Upper lobe of left lung (tissue), 6 donors: ENCODE measurements around the gene PALM. TPM values are rescaled to one million over a fixed set of nuclear protein-coding genes. Genes with fewer than 3 reads are reported as not detected.

Experiments used
- ATAC-seq, 2 donors: fragments of 200-7000 bp; cut with Tn5 transposase; one replicate each; pipeline ENCODE4 v1.9.1; 2022; ENCODE audit warnings: mild to moderate bottlenecking in 2 of 2, moderate library complexity in 2 of 2; ENCODE audit not compliant: low FRiP score in 2 of 2
- DNase-seq, 2 donors: peaks; one replicate each; pipeline ENCODE4 v3.0.0-alpha.2; 2019 to 2020
- H3K27ac ChIP-seq, 4 donors: fragments of 200-600 bp; sonication (generic); one replicate each; pipeline ENCODE4 v1.5.1; 2016 to 2019
- H3K27me3 ChIP-seq, 4 donors: fragments of 200-600 bp; sonication (generic); one replicate each; pipeline ENCODE4 v1.5.1; 2017 to 2019
- H3K36me3 ChIP-seq, 4 donors: fragments of 200-600 bp; sonication (generic); one replicate each; pipeline ENCODE4 v1.5.1; 2016 to 2019
- H3K4me1 ChIP-seq, 4 donors: fragments of 200-600 bp; sonication (generic); one replicate each; pipeline ENCODE4 v1.5.1; 2018 to 2019
- H3K4me3 ChIP-seq, 4 donors: fragments of 200-600 bp; sonication (generic); one replicate each; pipeline ENCODE4 v1.5.1; 2017 to 2019; ENCODE audit warnings: mild to moderate bottlenecking in 2 of 4, moderate library complexity in 1 of 4
- H3K9me3 ChIP-seq, 4 donors: fragments of 200-600 bp; sonication (generic); one replicate each; pipeline ENCODE4 v1.5.1; 2018 to 2019
- EP300 ChIP-seq, 4 donors: sonication (generic); formaldehyde crosslinking; IDR thresholded peaks; one replicate each; pipeline ENCODE4 v1.5.1; 2017; ENCODE audit warnings: antibody characterized with exemption in 4 of 4, control low read depth in 2 of 4
- POLR2A ChIP-seq, 4 donors: fragments of 450-650 bp; IDR thresholded peaks; one replicate each; pipeline ENCODE4 v1.5.1; 2016 to 2017; ENCODE audit warnings: antibody characterized with exemption in 4 of 4, mild to moderate bottlenecking in 2 of 4
- POLR2AphosphoS5 ChIP-seq, 2 donors: sonication (generic); formaldehyde crosslinking; IDR thresholded peaks; one replicate each; pipeline ENCODE4 v1.5.1; 2017; ENCODE audit warnings: antibody characterized with exemption in 2 of 2
- WGBS, 2 donors: methylation state at CpG; one replicate each; pipeline ENCODE4 v1.1.5; 2017 to 2018; 5-methylcytosine and 5-hydroxymethylcytosine counted together
- total RNA-seq, 6 donors: library from RNA; depleted of rRNA in 4 of 6; stranded (reverse); fragments of >200 nt in 4 of 6; gene quantifications; one replicate each; pipeline versions ENCODE4 v1.1.0 to v1.2.1, GENCODE V29; 2016 to 2021
- TF ChIP-seq, protein P1 (sequence below), 6 experiments: fragments of 450-650 bp in 4 of 6; fragments of 200-600 bp in 2 of 6; sonication (generic) in 2 of 6; IDR thresholded peaks; one replicate each; pipeline ENCODE4 v1.5.1; 2016 to 2019; ENCODE audit warnings: antibody characterized with exemption in 6 of 6
- donor health status: DM: no; HTN: no; CAD: no; lungs with moderate emphysema.
- donor health status: DM: no; HTN: yes; CAD: no; lungs with severe emphysema.

PALM gene, protein sequence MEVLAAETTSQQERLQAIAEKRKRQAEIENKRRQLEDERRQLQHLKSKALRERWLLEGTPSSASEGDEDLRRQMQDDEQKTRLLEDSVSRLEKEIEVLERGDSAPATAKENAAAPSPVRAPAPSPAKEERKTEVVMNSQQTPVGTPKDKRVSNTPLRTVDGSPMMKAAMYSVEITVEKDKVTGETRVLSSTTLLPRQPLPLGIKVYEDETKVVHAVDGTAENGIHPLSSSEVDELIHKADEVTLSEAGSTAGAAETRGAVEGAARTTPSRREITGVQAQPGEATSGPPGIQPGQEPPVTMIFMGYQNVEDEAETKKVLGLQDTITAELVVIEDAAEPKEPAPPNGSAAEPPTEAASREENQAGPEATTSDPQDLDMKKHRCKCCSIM
- 10 to 100 TPM; 12.5 to 65.6 (median 37.4) TPM for total RNA-seq

DNA sequence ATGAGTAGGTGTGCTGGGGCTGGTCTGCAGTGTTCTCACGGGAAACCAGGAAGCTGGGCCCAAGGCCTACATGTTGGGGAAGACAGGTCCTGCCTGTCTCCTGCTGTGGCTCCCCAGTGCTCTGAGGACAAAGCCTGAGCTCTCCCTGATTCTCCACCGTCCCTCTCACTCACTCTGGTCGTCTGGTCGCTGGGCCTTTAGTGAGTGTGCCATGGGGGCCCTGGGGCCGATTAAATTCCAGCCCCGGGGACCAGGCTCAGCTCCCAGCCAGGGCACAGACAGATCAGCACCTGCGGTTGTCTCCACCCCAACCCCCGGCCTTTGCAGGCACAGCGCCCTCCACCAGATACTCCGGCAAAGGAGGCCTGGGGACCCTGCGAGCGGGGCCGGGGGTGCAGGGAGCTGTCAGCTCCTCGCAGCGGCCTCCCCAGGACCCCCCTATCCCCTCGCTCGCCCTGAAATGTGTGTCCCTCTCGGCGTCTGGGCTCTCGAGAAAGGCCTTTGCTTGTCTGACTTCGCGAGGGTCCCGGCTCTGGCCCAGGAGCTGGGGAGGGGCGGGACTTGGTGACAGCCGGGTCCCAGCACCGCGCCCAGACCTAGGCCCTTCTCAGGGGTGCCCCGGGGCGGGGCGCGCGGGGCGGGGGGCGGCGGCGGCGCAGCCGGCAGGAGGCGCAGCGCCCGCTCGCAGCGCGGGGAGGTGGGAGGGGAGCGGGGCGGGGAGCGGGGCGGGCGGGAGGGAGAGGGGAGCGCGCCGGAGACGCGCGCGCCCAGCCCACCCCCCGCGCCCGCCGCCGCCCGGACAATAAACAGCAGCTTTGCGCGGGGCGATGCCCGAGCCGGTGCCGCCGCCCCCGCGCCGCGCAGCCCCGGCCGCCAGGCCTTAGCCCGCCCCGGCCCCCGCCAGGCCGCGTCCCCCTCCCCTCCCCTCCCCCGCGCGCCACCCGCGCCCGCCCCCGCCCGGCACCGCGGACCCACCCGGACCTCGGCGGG lies at the start of gene PALM:
TSS of gene PALM (plus strand) at position 782 of the 990 bp plus-strand sequence. CDS start 212 bp downstream, outside the sequence.
- H3K9me3 ChIP-seq = no peaks in the 10 kb centered on the region
- DNase-seq = peak in 1 of 2 donors; percentile 88
- TF ChIP-seq, protein P1, sequence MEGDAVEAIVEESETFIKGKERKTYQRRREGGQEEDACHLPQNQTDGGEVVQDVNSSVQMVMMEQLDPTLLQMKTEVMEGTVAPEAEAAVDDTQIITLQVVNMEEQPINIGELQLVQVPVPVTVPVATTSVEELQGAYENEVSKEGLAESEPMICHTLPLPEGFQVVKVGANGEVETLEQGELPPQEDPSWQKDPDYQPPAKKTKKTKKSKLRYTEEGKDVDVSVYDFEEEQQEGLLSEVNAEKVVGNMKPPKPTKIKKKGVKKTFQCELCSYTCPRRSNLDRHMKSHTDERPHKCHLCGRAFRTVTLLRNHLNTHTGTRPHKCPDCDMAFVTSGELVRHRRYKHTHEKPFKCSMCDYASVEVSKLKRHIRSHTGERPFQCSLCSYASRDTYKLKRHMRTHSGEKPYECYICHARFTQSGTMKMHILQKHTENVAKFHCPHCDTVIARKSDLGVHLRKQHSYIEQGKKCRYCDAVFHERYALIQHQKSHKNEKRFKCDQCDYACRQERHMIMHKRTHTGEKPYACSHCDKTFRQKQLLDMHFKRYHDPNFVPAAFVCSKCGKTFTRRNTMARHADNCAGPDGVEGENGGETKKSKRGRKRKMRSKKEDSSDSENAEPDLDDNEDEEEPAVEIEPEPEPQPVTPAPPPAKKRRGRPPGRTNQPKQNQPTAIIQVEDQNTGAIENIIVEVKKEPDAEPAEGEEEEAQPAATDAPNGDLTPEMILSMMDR (IDR thresholded peaks at IDR 0.05) = peak in 4 of 6 experiments; percentile 9 to 46 (median 29)
- TF ChIP-seq POLR2AphosphoS5 (IDR thresholded peaks at IDR 0.05) = no peak
- peaks cover 0 to 18% (median 4%) of the 10 kb centered on the region in 4 donors for H3K27me3 ChIP-seq
- H3K4me1 ChIP-seq = peaks cover 20 to 50% (median 24%) of the 10 kb centered on the region in 4 donors
- no peaks in the 10 kb centered on the region for H3K36me3 ChIP-seq
- 44 to 56% methylated on average over 1 to 11 of the region's 93 CpGs for WGBS, 2 donors
- peak in 1 of 2 donors; percentile 34 for ATAC-seq
- H3K27ac ChIP-seq = peak within 1 kb of the TSS; percentile 69 to 91 (median 84)
- H3K4me3 ChIP-seq = peak within 1 kb of the TSS; percentile 51 to 86 (median 72)

DNA sequence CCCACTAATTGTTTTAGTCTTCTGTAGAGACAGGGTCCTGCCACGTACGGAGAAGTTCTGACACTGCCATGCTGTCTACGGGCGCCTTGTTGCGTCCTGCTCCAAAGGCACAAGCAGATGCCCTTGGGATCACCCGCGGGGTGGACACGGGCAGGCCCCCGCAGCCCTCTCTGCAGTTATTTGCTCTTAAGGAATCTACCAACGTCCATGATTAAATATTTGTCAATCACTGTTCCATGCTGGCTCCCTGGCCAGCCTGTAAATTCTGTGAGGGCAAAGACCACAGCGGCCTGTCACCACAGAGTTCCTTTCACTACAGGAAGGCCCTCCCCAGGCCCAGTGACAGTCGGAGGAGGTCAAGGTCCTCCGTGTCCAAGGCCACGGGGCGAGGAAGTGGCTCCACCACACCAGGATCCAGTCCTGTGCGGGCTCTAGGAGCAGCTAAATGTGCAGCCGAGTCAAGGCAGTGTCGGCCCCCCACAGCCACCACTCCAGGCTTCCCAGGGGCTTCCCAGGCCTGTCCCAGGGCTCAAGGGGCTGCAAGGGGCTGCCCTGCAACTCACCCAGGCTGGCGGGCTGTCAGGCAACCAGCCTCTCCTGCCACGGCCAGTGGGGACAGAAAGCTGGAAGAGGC lies 47.8 kb upstream of the PALM start:
- H3K27me3 ChIP-seq = no peaks in the 10 kb centered on the region
- 38 to 52% methylated on average over 5 to 14 of the region's 20 CpGs for WGBS, 2 donors
- TF ChIP-seq POLR2AphosphoS5 (IDR thresholded peaks at IDR 0.05) = no peak
- TF ChIP-seq EP300 (IDR thresholded peaks at IDR 0.05) = no peak
- TF ChIP-seq POLR2A (IDR thresholded peaks at IDR 0.05) = no peak
- TF ChIP-seq, protein P1 (IDR thresholded peaks at IDR 0.05) = peak in 1 of 6 experiments; percentile 7
- peaks cover 0 to 11% (median 4%) of the 10 kb centered on the region in 4 donors for H3K36me3 ChIP-seq
- H3K4me1 ChIP-seq = peaks cover 57 to 87% (median 63%) of the 10 kb centered on the region in 4 donors
- H3K4me3 ChIP-seq = peak overlapping the region in 3 of 4 donors; percentile 97 to 99 (median 97)
- peak overlapping the region; percentile 87 to 93 (median 89) for H3K27ac ChIP-seq
- no peaks in the 10 kb centered on the region for H3K9me3 ChIP-seq
- DNase-seq (peak in 1 of 2 donors; percentile 72), ATAC-seq (no peak)

DNA sequence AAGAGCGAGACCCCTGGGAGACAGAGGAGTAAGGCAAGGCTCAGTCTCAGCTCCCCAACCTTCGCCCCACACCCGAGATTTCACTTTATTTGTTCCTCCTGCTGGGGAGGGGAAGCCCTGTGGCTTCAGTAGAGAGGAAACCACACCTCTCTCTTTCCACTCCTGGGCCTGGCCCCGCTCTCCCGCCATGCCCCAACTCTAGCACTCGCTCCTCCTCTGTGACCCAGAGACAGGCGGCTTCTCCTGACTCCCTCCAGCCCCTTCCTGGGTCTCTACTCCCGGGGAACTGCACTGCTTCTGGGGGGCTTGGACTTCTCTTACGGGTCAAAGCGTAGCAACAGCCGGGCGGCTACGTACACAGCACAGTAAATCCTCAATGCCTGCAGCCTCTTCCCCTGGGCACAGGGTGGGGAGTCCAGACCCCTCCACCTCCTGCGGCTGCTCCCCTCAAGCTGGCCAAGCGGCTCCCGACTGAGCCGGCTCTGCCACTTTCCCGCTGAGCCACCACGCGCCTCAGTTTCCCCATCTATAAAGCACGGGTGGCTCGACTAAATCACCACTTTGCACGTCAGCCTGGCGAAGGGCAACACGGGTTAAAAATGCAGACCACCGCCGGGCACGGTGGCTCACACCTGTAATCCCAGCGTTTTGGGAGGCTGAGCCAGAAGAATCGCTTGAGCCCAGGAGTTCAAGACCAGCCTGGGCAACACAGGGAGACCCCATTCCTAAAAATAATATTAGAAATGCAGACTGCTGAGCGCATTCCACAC lies 47.1 kb upstream of the PALM start:
- peak overlapping the region; percentile 87 to 93 (median 89) for H3K27ac ChIP-seq
- peak overlapping the region; percentile 97 to 99 (median 98) for H3K4me3 ChIP-seq
- ATAC-seq = peak in 1 of 2 donors; percentile 7
- peaks cover 0 to 9% (median 4%) of the 10 kb centered on the region in 4 donors for H3K36me3 ChIP-seq
- H3K4me1 ChIP-seq = peaks cover 57 to 80% (median 63%) of the 10 kb centered on the region in 4 donors
- DNase-seq = peak in 1 of 2 donors; percentile 51
- 12 to 14% methylated on average over 18 to 31 of the region's 31 CpGs for WGBS, 2 donors
- H3K27me3 ChIP-seq = no peaks in the 10 kb centered on the region
- no peaks in the 10 kb centered on the region for H3K9me3 ChIP-seq
- no peak for TF ChIP-seq POLR2A (IDR thresholded peaks at IDR 0.05)
- TF ChIP-seq POLR2AphosphoS5 (IDR thresholded peaks at IDR 0.05) = peak in 1 of 2 donors; percentile 23

DNA sequence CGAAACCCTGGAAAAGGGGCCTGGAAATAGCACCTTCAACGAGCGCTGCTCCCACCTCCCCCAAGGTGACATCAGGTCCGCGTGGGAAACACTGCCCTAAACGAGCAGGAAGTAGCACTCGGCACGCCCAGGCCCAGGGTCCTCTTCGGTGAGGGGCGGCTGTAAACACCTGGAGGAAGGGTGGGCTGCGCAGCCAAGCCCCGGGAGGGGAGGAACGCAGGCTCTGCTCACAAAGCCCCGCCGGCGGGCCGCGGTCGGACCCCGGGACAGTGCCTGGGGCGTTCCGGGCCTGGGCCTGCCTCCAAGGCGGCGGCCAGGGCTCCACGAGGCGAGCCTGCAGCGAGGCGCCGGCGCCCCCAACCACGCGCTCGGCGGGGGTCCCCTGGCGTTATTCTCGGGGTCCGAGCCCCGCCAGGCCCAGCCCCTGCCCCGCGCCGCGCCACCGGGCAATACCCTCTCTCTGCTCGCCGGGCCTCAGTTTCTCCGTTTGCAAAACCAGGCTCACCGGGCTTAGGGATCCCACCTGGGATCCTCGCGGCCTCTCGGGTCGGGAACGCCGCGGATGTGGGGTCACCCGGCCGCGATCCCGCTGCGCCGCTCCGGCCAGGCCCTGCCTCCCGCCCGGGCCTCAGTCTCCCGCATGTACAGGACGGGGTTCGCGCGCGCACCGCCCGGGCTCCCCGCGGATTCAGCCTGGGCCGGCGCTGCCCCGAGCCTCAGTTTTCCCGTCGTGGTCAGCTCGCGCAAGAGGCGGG lies 46.4 kb upstream of the PALM start:
- peak; percentile 79 to 91 for DNase-seq
- Histone ChIP-seq H3K4me1 (peaks cover 57 to 72% (median 63%) of the 10 kb centered on the region in 4 donors), H3K27ac (peak overlapping the region; percentile 87 to 93 (median 89)), H3K4me3 (peak overlapping the region; percentile 97 to 99 (median 98)), H3K36me3 (peaks cover 0 to 5% (median 2%) of the 10 kb centered on the region in 4 donors), H3K9me3 (no peaks in the 10 kb centered on the region), H3K27me3 (no peaks in the 10 kb centered on the region)
- 0% methylated on average over 1 to 29 of the region's 81 CpGs for WGBS, 2 donors
- peak in 1 of 2 donors; percentile 5 for ATAC-seq
- TF ChIP-seq POLR2A (IDR thresholded peaks at IDR 0.05) = peak in 1 of 4 donors; percentile 5
- TF ChIP-seq, protein P1 (IDR thresholded peaks at IDR 0.05) = no peak
